ENCODE results near the gene DSE.

- TF ChIP-seq, protein P1, sequence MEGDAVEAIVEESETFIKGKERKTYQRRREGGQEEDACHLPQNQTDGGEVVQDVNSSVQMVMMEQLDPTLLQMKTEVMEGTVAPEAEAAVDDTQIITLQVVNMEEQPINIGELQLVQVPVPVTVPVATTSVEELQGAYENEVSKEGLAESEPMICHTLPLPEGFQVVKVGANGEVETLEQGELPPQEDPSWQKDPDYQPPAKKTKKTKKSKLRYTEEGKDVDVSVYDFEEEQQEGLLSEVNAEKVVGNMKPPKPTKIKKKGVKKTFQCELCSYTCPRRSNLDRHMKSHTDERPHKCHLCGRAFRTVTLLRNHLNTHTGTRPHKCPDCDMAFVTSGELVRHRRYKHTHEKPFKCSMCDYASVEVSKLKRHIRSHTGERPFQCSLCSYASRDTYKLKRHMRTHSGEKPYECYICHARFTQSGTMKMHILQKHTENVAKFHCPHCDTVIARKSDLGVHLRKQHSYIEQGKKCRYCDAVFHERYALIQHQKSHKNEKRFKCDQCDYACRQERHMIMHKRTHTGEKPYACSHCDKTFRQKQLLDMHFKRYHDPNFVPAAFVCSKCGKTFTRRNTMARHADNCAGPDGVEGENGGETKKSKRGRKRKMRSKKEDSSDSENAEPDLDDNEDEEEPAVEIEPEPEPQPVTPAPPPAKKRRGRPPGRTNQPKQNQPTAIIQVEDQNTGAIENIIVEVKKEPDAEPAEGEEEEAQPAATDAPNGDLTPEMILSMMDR (IDR thresholded peaks at IDR 0.05; ENCODE audit: insufficient read depth, low read length, poor library complexity, severe bottlenecking): no peak
- TF ChIP-seq EZH2phosphoT487 (conservative IDR thresholded peaks at IDR 0.05; ENCODE audit: low read length): no peak
Measured at GRCh38 chr6:116424001-116424400, 53.3 kb downstream of the DSE start.
